Epithelial cell of proximal tubule (primary cell): ENCODE results near the gene L3MBTL4. TPM values are rescaled to one million over a fixed set of nuclear protein-coding genes. Genes with fewer than 3 reads are reported as not detected.

Source experiments
- DNase-seq: peaks from one replicate; pipeline ENCODE4 v3.0.0-alpha.2; 2011; ENCODE audit warnings: low read depth
- H3K4me3 ChIP-seq: 2 replicates; pipeline ENCODE4 v1.5.1; 2011; ENCODE audit warnings: low read depth, mild to moderate bottlenecking, low read length
- total RNA-seq: library from RNA; depleted of rRNA; stranded (reverse); fragments of >200 nt; gene quantifications from 2 replicates; pipeline ENCODE4 v1.2.3, GENCODE V29; 2015
- TF ChIP-seq, protein P1 (sequence below): conservative IDR thresholded peaks from 2 replicates; pipeline ENCODE4 v1.5.1; 2012; ENCODE audit warnings: low read depth, mild to moderate bottlenecking, low read length

The L3MBTL4 gene
- total RNA-seq, 1 donor from 2014 or later: 4.0 TPM

DNA sequence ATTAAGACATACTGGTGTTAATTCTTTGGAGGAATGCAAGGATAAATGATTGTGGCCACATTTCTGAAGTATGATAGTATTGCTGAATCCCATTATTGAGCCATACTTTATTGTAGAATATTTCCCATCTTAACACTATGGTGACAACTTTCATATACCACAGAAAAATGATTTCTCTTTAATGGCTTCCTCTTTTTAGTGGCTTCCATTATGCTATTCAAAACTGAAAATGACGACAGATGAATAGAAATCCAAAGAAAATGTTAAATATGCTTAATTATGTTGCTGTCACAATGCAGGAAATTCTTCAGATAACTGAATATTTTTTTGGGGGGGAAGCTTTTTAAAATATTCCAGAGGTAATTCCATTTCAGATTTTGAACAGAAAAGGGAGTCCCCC is 430.5 kb downstream of the L3MBTL4 start:
- TF ChIP-seq, protein P1, sequence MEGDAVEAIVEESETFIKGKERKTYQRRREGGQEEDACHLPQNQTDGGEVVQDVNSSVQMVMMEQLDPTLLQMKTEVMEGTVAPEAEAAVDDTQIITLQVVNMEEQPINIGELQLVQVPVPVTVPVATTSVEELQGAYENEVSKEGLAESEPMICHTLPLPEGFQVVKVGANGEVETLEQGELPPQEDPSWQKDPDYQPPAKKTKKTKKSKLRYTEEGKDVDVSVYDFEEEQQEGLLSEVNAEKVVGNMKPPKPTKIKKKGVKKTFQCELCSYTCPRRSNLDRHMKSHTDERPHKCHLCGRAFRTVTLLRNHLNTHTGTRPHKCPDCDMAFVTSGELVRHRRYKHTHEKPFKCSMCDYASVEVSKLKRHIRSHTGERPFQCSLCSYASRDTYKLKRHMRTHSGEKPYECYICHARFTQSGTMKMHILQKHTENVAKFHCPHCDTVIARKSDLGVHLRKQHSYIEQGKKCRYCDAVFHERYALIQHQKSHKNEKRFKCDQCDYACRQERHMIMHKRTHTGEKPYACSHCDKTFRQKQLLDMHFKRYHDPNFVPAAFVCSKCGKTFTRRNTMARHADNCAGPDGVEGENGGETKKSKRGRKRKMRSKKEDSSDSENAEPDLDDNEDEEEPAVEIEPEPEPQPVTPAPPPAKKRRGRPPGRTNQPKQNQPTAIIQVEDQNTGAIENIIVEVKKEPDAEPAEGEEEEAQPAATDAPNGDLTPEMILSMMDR: no peak
- H3K4me3 ChIP-seq: no peak overlapping the region
- DNase-seq: no peak

DNA sequence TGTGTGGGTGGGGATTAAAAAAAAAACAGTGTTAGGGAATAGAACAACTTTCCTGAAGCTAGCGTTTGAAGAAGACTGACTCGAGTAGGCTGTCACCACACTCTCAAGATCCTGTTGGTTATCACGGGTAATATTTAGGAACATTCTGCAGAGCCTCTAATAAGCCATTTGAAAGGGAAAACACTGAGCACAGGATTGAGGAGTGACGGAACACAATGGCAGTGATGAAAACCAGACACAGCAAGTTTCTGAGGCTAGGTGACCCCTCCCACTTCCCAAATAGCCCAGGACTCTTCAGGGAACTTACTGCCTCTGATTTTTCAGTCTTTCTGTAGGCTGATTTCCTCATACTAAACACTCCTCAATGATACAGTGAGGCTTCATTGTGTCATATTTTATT is 431.2 kb downstream of the L3MBTL4 start:
- no peak overlapping the region for H3K4me3 ChIP-seq
- TF ChIP-seq, protein P1: no peak
- DNase-seq: no peak

DNA sequence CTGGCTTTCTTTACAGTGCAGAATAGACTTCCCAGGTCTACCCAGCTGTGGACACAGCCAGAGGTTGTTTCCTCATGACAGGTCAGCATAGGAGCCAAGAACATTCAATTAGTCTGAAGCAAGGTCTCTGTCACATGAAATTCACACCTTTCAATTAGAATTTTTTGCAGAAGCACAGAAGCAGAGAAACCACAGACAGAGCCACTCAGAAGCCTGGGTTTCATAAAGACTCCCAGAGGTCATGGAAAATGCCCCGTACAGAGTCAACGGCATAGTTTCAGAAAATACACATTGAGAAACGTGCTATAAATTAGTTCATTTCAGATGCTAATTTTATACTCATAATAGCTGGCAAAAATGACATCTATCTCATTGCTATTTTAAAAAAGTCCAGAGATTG is 432.4 kb downstream of the L3MBTL4 start:
- no peak overlapping the region for H3K4me3 ChIP-seq
- no peak for DNase-seq
- TF ChIP-seq, protein P1: no peak

DNA sequence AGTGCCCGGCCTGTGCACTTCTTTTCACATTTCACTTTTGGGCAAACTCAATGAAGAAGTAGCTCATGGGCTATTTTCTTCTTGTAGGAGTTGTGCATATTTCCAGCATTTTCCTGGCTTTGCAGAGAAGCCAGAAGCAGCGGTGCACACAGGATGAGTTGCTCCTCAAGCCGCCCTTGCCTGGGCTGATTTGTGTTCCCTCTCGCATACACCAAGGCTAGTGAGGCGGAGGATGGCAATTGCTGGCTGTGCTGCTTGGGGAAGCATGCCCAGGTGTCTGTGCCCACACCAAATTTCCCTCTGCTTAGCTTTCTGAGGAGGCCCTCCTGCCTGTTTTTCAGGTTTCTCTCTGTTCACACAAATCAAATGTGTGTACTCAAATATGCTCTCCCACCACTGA is 434.0 kb downstream of the L3MBTL4 start:
- no peak overlapping the region for H3K4me3 ChIP-seq
- TF ChIP-seq, protein P1: no peak
- DNase-seq: no peak

DNA sequence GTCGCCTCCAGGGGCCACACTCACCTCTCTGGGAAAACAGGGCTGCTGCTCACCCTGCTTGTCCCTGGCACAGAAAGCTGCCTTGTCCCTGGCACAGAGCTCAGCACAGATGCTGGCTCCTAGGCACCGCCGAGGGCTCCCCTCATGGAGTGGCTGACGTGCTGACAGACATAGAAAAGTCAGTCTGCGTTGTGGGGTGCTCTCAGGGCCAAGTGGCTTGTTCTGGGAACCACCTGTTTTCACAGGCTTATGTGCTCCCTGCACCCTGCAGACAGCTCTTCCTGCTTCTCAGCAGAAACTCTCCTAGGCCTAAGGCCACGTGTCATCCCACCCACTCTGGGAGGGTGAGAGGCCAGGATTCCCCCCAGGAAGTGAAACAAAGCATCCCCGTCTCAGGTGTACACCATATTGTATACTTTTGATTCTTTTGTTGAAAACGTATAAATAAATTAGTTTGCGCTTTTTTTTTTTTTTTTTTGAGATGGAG is 434.7 kb downstream of the L3MBTL4 start:
- no peak for DNase-seq
- TF ChIP-seq, protein P1: no peak
- H3K4me3 ChIP-seq: no peak overlapping the region

DNA sequence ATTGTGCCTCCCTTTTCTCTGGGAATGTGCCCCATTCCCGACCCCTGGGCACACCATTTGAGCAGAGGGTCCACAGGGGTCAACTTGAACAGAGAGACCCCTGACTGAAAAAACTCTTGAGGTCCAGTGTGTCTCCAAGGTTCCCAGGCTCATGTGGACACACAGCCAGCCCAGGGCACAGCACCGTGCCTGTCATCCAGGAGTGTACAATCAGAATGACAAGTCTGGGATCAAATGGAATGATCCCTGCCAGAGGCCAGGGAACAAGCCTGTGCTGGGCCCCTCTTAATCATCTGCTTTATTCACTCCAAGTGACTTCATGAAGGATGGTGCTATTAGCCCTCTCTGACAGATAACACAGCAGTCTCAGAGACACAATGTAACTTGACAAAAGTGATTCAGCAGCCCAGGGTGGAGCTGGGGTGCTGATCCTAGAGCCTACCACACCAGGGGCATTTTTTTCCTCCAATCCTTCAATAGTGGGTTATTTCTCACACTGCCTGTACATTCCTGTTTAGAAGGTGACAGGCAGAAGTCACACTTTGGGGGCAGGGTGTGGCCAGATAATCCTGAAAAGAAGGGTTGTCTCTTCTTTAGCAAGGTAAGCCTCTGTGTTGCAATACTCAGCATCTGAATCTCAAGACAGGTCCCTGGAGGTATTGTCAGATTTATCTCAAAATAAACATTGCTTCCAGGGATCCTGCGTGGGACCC is 435.4 kb downstream of the L3MBTL4 start:
- no peak overlapping the region for H3K4me3 ChIP-seq
- no peak for DNase-seq
- TF ChIP-seq, protein P1: no peak

DNA sequence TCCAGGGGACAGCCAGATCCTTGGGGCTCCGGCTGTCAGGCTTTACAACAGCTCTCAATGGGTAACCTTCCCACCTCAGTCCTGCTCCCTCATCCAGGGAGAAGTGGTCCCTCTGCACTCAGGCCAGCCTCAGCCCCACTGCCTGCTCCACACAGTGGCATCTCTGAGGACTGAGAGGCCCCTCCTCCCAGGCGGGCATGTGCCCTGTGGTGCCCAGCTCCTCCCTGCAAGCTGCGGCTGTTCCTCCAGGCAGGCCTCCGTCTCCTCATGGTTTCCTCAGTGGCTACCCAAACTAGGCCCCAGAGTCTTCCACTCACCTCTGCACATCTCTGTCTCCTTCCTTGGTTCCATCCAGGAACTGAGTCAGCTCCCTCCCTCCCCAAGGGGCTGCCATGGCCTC is 437.7 kb downstream of the L3MBTL4 start:
- no peak for DNase-seq
- TF ChIP-seq, protein P1: no peak
- no peak overlapping the region for H3K4me3 ChIP-seq
